H9 (cell line): ENCODE data around the gene CCDC68. TPM values are rescaled to one million over a fixed set of nuclear protein-coding genes. Genes with fewer than 3 reads are reported as not detected.

Experiments used
- DNase-seq: peaks from one replicate; pipeline ENCODE4 v3.0.0-alpha.2; 2017
- H2AFZ ChIP-seq: one replicate; pipeline ENCODE4 v1.6.1; 2013; ENCODE audit warnings: mild to moderate bottlenecking, low read length, control low read depth, moderate library complexity
- H2AK5ac ChIP-seq: 2 replicates; pipeline ENCODE4 v1.6.1; 2013; ENCODE audit warnings: low read length, control low read depth, mixed read lengths; ENCODE audit not compliant: insufficient read length
- H2BK120ac ChIP-seq: one replicate; pipeline ENCODE4 v1.6.1; 2013; ENCODE audit warnings: low read depth, mild to moderate bottlenecking, low read length, control low read depth, inconsistent platforms; ENCODE audit not compliant: poor library complexity, severe bottlenecking
- H2BK12ac ChIP-seq: 2 replicates; pipeline ENCODE4 v1.6.1; 2013; ENCODE audit warnings: low read length, control low read depth, mixed read lengths, low read depth; ENCODE audit not compliant: insufficient read length
- H2BK15ac ChIP-seq: 2 replicates; pipeline ENCODE4 v1.6.1; 2013; ENCODE audit warnings: low read depth, low read length, control low read depth
- H2BK20ac ChIP-seq: one replicate; pipeline ENCODE4 v1.6.1; 2013; ENCODE audit warnings: low read depth, mild to moderate bottlenecking, low read length, control low read depth, inconsistent platforms; ENCODE audit not compliant: poor library complexity, severe bottlenecking
- H2BK5ac ChIP-seq: 2 replicates; pipeline ENCODE4 v1.6.1; 2013; ENCODE audit warnings: low read length, control low read depth, mixed read lengths; ENCODE audit not compliant: insufficient read length
- H3K14ac ChIP-seq: 2 replicates; pipeline ENCODE4 v1.6.1; 2013; ENCODE audit warnings: low read length, control low read depth; ENCODE audit not compliant: insufficient read depth
- H3K18ac ChIP-seq: 2 replicates; pipeline ENCODE4 v1.6.1; 2013; ENCODE audit warnings: low read depth, mild to moderate bottlenecking, mixed read lengths, low read length, control low read depth; ENCODE audit not compliant: insufficient read length
- H3K23ac ChIP-seq: 2 replicates; pipeline ENCODE4 v1.6.1; 2013; ENCODE audit warnings: low read length, control low read depth, mixed read lengths, low read depth; ENCODE audit not compliant: insufficient read length
- H3K23me2 ChIP-seq: 2 replicates; pipeline ENCODE4 v1.6.1; 2013; ENCODE audit warnings: low read depth, mild to moderate bottlenecking, mixed read lengths, low read length, control low read depth; ENCODE audit not compliant: insufficient read length, poor library complexity, severe bottlenecking
- H3K27ac ChIP-seq: 2 replicates; pipeline ENCODE4 v1.5.1; 2013; ENCODE audit warnings: low read length, control low read depth, mixed read lengths, low read depth; ENCODE audit not compliant: insufficient read length
- H3K27me3 ChIP-seq: 2 replicates; pipeline ENCODE4 v1.6.1; 2013; ENCODE audit warnings: low read length, control low read depth, inconsistent platforms; ENCODE audit not compliant: insufficient read depth
- H3K4ac ChIP-seq: 2 replicates; pipeline ENCODE4 v1.6.1; 2013; ENCODE audit warnings: low read depth, mild to moderate bottlenecking, control low read depth, inconsistent platforms, low read length, moderate library complexity
- H3K4me1 ChIP-seq: 2 replicates; pipeline ENCODE4 v1.6.1; 2013; ENCODE audit warnings: low read length, control low read depth, inconsistent platforms; ENCODE audit not compliant: insufficient read depth
- H3K4me2 ChIP-seq: 2 replicates; pipeline ENCODE4 v1.6.1; 2013; ENCODE audit warnings: low read length, control low read depth, mixed read lengths; ENCODE audit not compliant: insufficient read length, insufficient read depth
- H3K56ac ChIP-seq: 2 replicates; pipeline ENCODE4 v1.6.1; 2013; ENCODE audit warnings: low read depth, mild to moderate bottlenecking, mixed read lengths, low read length, control low read depth; ENCODE audit not compliant: insufficient read length
- H3K79me1 ChIP-seq: 2 replicates; pipeline ENCODE4 v1.6.1; 2013; ENCODE audit warnings: low read depth, mild to moderate bottlenecking, moderate library complexity, low read length, control low read depth, inconsistent platforms; ENCODE audit not compliant: insufficient read depth, poor library complexity, severe bottlenecking
- H3K79me2 ChIP-seq: 2 replicates; pipeline ENCODE4 v1.6.1; 2013; ENCODE audit warnings: low read length, control low read depth, inconsistent platforms; ENCODE audit not compliant: insufficient read depth
- H3K9ac ChIP-seq: 2 replicates; pipeline ENCODE4 v1.6.1; 2013; ENCODE audit warnings: low read length, control low read depth, mixed read lengths; ENCODE audit not compliant: insufficient read length; ENCODE audit errors: extremely low read depth
- H3K9me3 ChIP-seq: one replicate; pipeline ENCODE4 v1.6.1; 2013; ENCODE audit warnings: low read depth, low read length, inconsistent platforms; ENCODE audit not compliant: control insufficient read depth
- H3T11ph ChIP-seq: one replicate; pipeline ENCODE4 v1.6.1; 2013; ENCODE audit warnings: mild to moderate bottlenecking, low read length, control low read depth, inconsistent platforms
- H4K20me1 ChIP-seq: one replicate; pipeline ENCODE4 v1.6.1; 2013; ENCODE audit not compliant: control insufficient read depth, insufficient read length, insufficient read depth
- H4K5ac ChIP-seq: 2 replicates; pipeline ENCODE4 v1.6.1; 2013; ENCODE audit warnings: low read depth, mild to moderate bottlenecking, mixed read lengths, low read length, control low read depth; ENCODE audit not compliant: insufficient read length
- H4K8ac ChIP-seq: replicated peaks from 2 replicates; pipeline ENCODE4 v1.6.1; 2013; ENCODE audit warnings: low read length, control low read depth, mixed read lengths, low read depth; ENCODE audit not compliant: insufficient read length
- H4K91ac ChIP-seq: 2 replicates; pipeline ENCODE4 v1.6.1; 2013; ENCODE audit warnings: low read depth, mild to moderate bottlenecking, moderate library complexity, mixed read lengths, low read length, control low read depth; ENCODE audit not compliant: insufficient read length
- H3K27ac Mint-ChIP-seq, 3 experiments: 2 replicates in 2 of 3; 3 replicates in 1 of 3; pipeline ENCODE4 v1.8.0; 2020 to 2021; ENCODE audit warnings: mixed read lengths in 3 of 3, mild to moderate bottlenecking in 1 of 3, moderate library complexity in 1 of 3
- H3K27me3 Mint-ChIP-seq: 2 replicates; pipeline ENCODE4 v1.8.0; 2021; ENCODE audit warnings: low read depth, mild to moderate bottlenecking, moderate library complexity, mixed read lengths
- H3K36me3 Mint-ChIP-seq, 3 experiments: 2 replicates in 2 of 3; 3 replicates in 1 of 3; pipeline ENCODE4 v1.8.0; 2020 to 2021; ENCODE audit warnings: low read depth in 3 of 3, mixed read lengths in 3 of 3; ENCODE audit not compliant: insufficient read depth in 1 of 3
- H3K4me1 Mint-ChIP-seq, 2 experiments: 2 replicates each; pipeline ENCODE4 v1.8.0; 2020; ENCODE audit warnings: mixed read lengths in 2 of 2
- H3K4me3 Mint-ChIP-seq, 2 experiments: 2 replicates in 1 of 2; 3 replicates in 1 of 2; pipeline ENCODE4 v1.8.0; 2020 to 2021; ENCODE audit warnings: mild to moderate bottlenecking in 2 of 2, mixed read lengths in 2 of 2, moderate library complexity in 1 of 2
- H3K9me3 Mint-ChIP-seq, 2 experiments: 2 replicates in 1 of 2; 3 replicates in 1 of 2; pipeline ENCODE4 v1.8.0; 2020; ENCODE audit warnings: mild to moderate bottlenecking in 2 of 2, mixed read lengths in 2 of 2, moderate library complexity in 1 of 2
- CTCF ChIP-seq: fragments of 200-600 bp; sonication (generic); conservative IDR thresholded peaks from 3 replicates; pipeline ENCODE4 v1.8.0; 2021; ENCODE audit warnings: antibody characterized with exemption, mild to moderate bottlenecking
- WGBS: extraction: QIAGEN DNeasy Blood & Tissue Kit; methylation state at CpG from one replicate; pipeline ENCODE4 v1.1.7; 2013; ENCODE audit warnings: missing lambda C conversion rate, low lambda C conversion rate, mixed read lengths; ENCODE audit not compliant: insufficient read length; ENCODE audit errors: extremely low coverage; 5-methylcytosine and 5-hydroxymethylcytosine counted together
- total RNA-seq: library from RNA; stranded (reverse); gene quantifications from 2 replicates; pipeline ENCODE4 v1.2.1, GENCODE V29; 2021

CCDC68 gene
- total RNA-seq, 1 experiment from 2014 or later: not detected

GRCh38 chr18:54877076-54877475 is 82.2 kb downstream of the CCDC68 start:
- H3K18ac ChIP-seq: no peak overlapping the region
- 0 out of 2 replicates have a peak, but pooled peaks cover 2% of the 10 kb centered on the region for H3K27me3 Mint-ChIP-seq
- no peak for DNase-seq
- no peaks in the 10 kb centered on the region for H4K20me1 ChIP-seq
- no peak overlapping the region for H3T11ph ChIP-seq
- H3K14ac ChIP-seq: no peak overlapping the region
- H3K4ac ChIP-seq: no peak overlapping the region
- no peak overlapping the region for H4K91ac ChIP-seq
- H3K4me1 Mint-ChIP-seq: peaks cover 3% of the 10 kb centered on the region in 2 experiments; a peak in 3 of 4 replicates
- no peak overlapping the region for H3K27ac ChIP-seq
- no peaks in the 10 kb centered on the region for H3K23me2 ChIP-seq
- no peak overlapping the region for H2BK12ac ChIP-seq
- no peak overlapping the region for H2BK120ac ChIP-seq
- H3K36me3 Mint-ChIP-seq: no peaks in the 10 kb centered on the region
- H3K4me3 Mint-ChIP-seq: no peak overlapping the region
- WGBS: no CpG with 5 or more reads among the region's 1 CpG
- no peak overlapping the region for H2BK20ac ChIP-seq
- H2BK15ac ChIP-seq: no peak overlapping the region
- no peak overlapping the region for H2AFZ ChIP-seq
- H3K27ac Mint-ChIP-seq: no peak overlapping the region
- no peaks in the 10 kb centered on the region for H3K27me3 ChIP-seq
- no peak for TF ChIP-seq CTCF
- H2AK5ac ChIP-seq: no peak overlapping the region
- H3K9me3 ChIP-seq: no peaks in the 10 kb centered on the region
- H3K9ac ChIP-seq: no peak overlapping the region
- no peak overlapping the region for H3K56ac ChIP-seq
- H4K5ac ChIP-seq: no peak overlapping the region
- no peak overlapping the region for H2BK5ac ChIP-seq
- H3K4me2 ChIP-seq: no peak overlapping the region
- H3K23ac ChIP-seq: no peak overlapping the region
- H3K9me3 Mint-ChIP-seq: no peaks in the 10 kb centered on the region
- H3K79me2 ChIP-seq: no peaks in the 10 kb centered on the region
- H4K8ac ChIP-seq: no peak overlapping the region
- H3K4me1 ChIP-seq: no peaks in the 10 kb centered on the region
- H3K79me1 ChIP-seq: no peaks in the 10 kb centered on the region
